ENCODE results near the gene LRBA.
"Not testable (repeated sequence)": the region's sequence is repeated elsewhere in the genome, so short reads cannot be mapped to it uniquely, and the experiment has no call there.

Gene LRBA

GRCh38 chr4:150974750-150975149 is 40.3 kb downstream of the LRBA start:
- DNase-seq (ENCODE audit: low spot score): no peak

- no peak for DNase-seq (ENCODE audit: low spot score)
Observed at GRCh38 chr4:150974252-150974640, 40.8 kb downstream of the LRBA start.

GRCh38 chr4:150973626-150974251 is 41.3 kb downstream of the LRBA start:
- no peak for DNase-seq (ENCODE audit: low spot score)

GRCh38 chr4:150972592-150972991 is 42.5 kb downstream of the LRBA start:
- DNase-seq (ENCODE audit: low spot score): no peak

GRCh38 chr4:150971901-150972300 is 43.2 kb downstream of the LRBA start:
- no peak for DNase-seq (ENCODE audit: low spot score)

- DNase-seq (ENCODE audit: low spot score): no peak
Observed at GRCh38 chr4:150970685-150971151, 44.4 kb downstream of the LRBA start.

GRCh38 chr4:150964754-150965153 is 50.3 kb downstream of the LRBA start:
- DNase-seq (ENCODE audit: low spot score): no peak

GRCh38 chr4:150963602-150964345 is 51.3 kb downstream of the LRBA start:
- not testable (repeated sequence) for DNase-seq (ENCODE audit: low spot score)

GRCh38 chr4:150962245-150962644 is 52.8 kb downstream of the LRBA start:
- DNase-seq (ENCODE audit: low spot score): no peak

- no peak for DNase-seq (ENCODE audit: low spot score)
Observed at GRCh38 chr4:150961566-150961965, 53.5 kb downstream of the LRBA start.

GRCh38 chr4:150960818-150961217 is 54.3 kb downstream of the LRBA start:
- DNase-seq (ENCODE audit: low spot score): peak; percentile 19

GRCh38 chr4:150960079-150960478 is 55.0 kb downstream of the LRBA start:
- no peak for DNase-seq (ENCODE audit: low spot score)

- not testable (repeated sequence) for DNase-seq (ENCODE audit: low spot score)
Observed at GRCh38 chr4:150957981-150958380, 57.1 kb downstream of the LRBA start.

GRCh38 chr4:150957095-150957494 is 58.0 kb downstream of the LRBA start:
- DNase-seq (ENCODE audit: low spot score): not testable (repeated sequence)

- not testable (repeated sequence) for DNase-seq (ENCODE audit: low spot score)
Observed at GRCh38 chr4:150953916-150954315, 61.2 kb downstream of the LRBA start.

- no peak for DNase-seq (ENCODE audit: low spot score)
Observed at GRCh38 chr4:150952167-150952845, 62.8 kb downstream of the LRBA start.

GRCh38 chr4:150950657-150951288 is 64.3 kb downstream of the LRBA start:
- DNase-seq (ENCODE audit: low spot score): no peak

- no peak for DNase-seq (ENCODE audit: low spot score)
Observed at GRCh38 chr4:150949943-150950342, 65.1 kb downstream of the LRBA start.

- no peak for DNase-seq (ENCODE audit: low spot score)
Observed at GRCh38 chr4:150949342-150949741, 65.7 kb downstream of the LRBA start.

- DNase-seq (ENCODE audit: low spot score): no peak
Observed at GRCh38 chr4:150948710-150949109, 66.4 kb downstream of the LRBA start.

- DNase-seq (ENCODE audit: low spot score): no peak
Observed at GRCh38 chr4:150948074-150948473, 67.0 kb downstream of the LRBA start.

GRCh38 chr4:150944660-150945059 is 70.4 kb downstream of the LRBA start:
- no peak for DNase-seq (ENCODE audit: low spot score)

- DNase-seq (ENCODE audit: low spot score): no peak
Observed at GRCh38 chr4:150943818-150944217, 71.3 kb downstream of the LRBA start.

Data from CD4-positive, alpha-beta T cell treated with Interleukin-6 at 100 ng/mL for 8 hours (primary cell).